ENCODE results near the gene FOXN4. TPM values are rescaled to one million over a fixed set of nuclear protein-coding genes. Genes with fewer than 3 reads are reported as not detected.

FOXN4 gene
- total and polyA plus RNA-seq, 9 of the 15 experiments (the other 6 are each of a cell fraction or from before 2014, with no cell fraction given), result not detected

- CTCF ChIA-PET (ENCODE audit: low intra/inter-chr PET ratio), result no interaction called here
Observed at GRCh38 chr12:109244073-109244472, 65.0 kb downstream of the FOXN4 start.

More at GRCh38 chr12:109244073-109244472, 65.0 kb downstream of the FOXN4 start:
- intact Hi-C loops (cut with micrococcal nuclease), result no loop called here
- no TSS peak for BruUV-seq (replicated peaks)
- 2% methylated on average over 5 of the region's 5 CpGs for WGBS (ENCODE audit: insufficient coverage, low coverage, missing lambda C conversion rate)
- Histone ChIP-seq H3K9ac (ENCODE audit: insufficient read depth in 1 of 2, low read depth in 2 of 2, low read length in 2 of 2) (no peak overlapping the region), H3K36me3 (ENCODE audit: control insufficient read depth, insufficient read depth, low read length) (no peaks in the 10 kb centered on the region), H3K27ac (ENCODE audit: extremely low read depth, low read depth, low read length) (no peak overlapping the region), H2AFZ (ENCODE audit: low read depth, low read length) (no peak overlapping the region), H3K9me1 (ENCODE audit: control insufficient read depth, insufficient read depth, low read length) (no peaks in the 10 kb centered on the region), H3K27me3 (ENCODE audit: control insufficient read depth in 2 of 2, insufficient read depth in 2 of 2, low read length in 2 of 2) (peaks cover 14 to 42% of the 10 kb centered on the region in 2 experiments; a peak in 4 of 5 replicates), H3K4me2 (ENCODE audit: insufficient read depth, low read length) (no peak overlapping the region), H3K4me1 (replicated peaks in 1 of 2; ENCODE audit: control insufficient read depth in 2 of 2, insufficient read depth in 2 of 2, low read length in 2 of 2) (no peaks in the 10 kb centered on the region; a peak in 1 of 5 replicates), H3K9me3 (replicated peaks; ENCODE audit: control insufficient read depth, insufficient read depth, low read depth, low read length) (no peaks in the 10 kb centered on the region), H3K79me2 (ENCODE audit: control insufficient read depth, insufficient read depth, low read length) (no peaks in the 10 kb centered on the region), H4K20me1 (replicated peaks; ENCODE audit: control insufficient read depth, insufficient read depth, low read length) (no peaks in the 10 kb centered on the region), H3K4me3 (no peak overlapping the region)
- FAIRE-seq (no peak), DNase-seq (ENCODE audit: extremely low read depth in 1 of 4, low spot score in 3 of 4) (no peak), ATAC-seq (no peak)
- POLR2A ChIA-PET, result interaction anchor here (0.5 to 1.3 kb wide), 2 partner anchors 9 to 124 kb away, joined by 3 read pairs; no protein-coding TSS in a partner anchor
- no peak for TF ChIP-seq ZNF707 (CRISPR knock-in tag; conservative IDR thresholded peaks at IDR 0.05)
- TF ChIP-seq MCM3 (IDR thresholded peaks at IDR 0.05), result no peak
- TF ChIP-seq ZNF551 (CRISPR knock-in tag; IDR thresholded peaks at IDR 0.05), result no peak
- TF ChIP-seq, protein P1, sequence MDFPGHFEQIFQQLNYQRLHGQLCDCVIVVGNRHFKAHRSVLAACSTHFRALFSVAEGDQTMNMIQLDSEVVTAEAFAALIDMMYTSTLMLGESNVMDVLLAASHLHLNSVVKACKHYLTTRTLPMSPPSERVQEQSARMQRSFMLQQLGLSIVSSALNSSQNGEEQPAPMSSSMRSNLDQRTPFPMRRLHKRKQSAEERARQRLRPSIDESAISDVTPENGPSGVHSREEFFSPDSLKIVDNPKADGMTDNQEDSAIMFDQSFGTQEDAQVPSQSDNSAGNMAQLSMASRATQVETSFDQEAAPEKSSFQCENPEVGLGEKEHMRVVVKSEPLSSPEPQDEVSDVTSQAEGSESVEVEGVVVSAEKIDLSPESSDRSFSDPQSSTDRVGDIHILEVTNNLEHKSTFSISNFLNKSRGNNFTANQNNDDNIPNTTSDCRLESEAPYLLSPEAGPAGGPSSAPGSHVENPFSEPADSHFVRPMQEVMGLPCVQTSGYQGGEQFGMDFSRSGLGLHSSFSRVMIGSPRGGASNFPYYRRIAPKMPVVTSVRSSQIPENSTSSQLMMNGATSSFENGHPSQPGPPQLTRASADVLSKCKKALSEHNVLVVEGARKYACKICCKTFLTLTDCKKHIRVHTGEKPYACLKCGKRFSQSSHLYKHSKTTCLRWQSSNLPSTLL (IDR thresholded peaks at IDR 0.05), result no peak
- TF ChIP-seq, protein P2, sequence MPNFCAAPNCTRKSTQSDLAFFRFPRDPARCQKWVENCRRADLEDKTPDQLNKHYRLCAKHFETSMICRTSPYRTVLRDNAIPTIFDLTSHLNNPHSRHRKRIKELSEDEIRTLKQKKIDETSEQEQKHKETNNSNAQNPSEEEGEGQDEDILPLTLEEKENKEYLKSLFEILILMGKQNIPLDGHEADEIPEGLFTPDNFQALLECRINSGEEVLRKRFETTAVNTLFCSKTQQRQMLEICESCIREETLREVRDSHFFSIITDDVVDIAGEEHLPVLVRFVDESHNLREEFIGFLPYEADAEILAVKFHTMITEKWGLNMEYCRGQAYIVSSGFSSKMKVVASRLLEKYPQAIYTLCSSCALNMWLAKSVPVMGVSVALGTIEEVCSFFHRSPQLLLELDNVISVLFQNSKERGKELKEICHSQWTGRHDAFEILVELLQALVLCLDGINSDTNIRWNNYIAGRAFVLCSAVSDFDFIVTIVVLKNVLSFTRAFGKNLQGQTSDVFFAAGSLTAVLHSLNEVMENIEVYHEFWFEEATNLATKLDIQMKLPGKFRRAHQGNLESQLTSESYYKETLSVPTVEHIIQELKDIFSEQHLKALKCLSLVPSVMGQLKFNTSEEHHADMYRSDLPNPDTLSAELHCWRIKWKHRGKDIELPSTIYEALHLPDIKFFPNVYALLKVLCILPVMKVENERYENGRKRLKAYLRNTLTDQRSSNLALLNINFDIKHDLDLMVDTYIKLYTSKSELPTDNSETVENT (CRISPR knock-in tag; IDR thresholded peaks at IDR 0.05), result no peak
- no peak for TF ChIP-seq MTA3 (IDR thresholded peaks at IDR 0.05; ENCODE audit: borderline replicate concordance)
- no peak for TF ChIP-seq ZNF23 (CRISPR knock-in tag; IDR thresholded peaks at IDR 0.05)
- TF ChIP-seq FIP1L1 (IDR thresholded peaks at IDR 0.05; ENCODE audit: low read depth, low read length, poor library complexity, severe bottlenecking), result no peak
- no peak for TF ChIP-seq FUS (optimal IDR thresholded peaks at IDR 0.05; ENCODE audit: low read depth, low read length)
- TF ChIP-seq CBX1 (IDR thresholded peaks at IDR 0.05; ENCODE audit: low read depth), result no peak
- TF ChIP-seq RFX5 (IDR thresholded peaks at IDR 0.05; ENCODE audit: low read depth, low read length), result no peak
- no peak for TF ChIP-seq ZNF436 (CRISPR knock-in tag; IDR thresholded peaks at IDR 0.05)
- no peak for TF ChIP-seq POLR3G (IDR thresholded peaks at IDR 0.05; ENCODE audit: extremely low read depth, insufficient read length, insufficient replicate concordance)
- no peak for TF ChIP-seq PCBP2 (IDR thresholded peaks at IDR 0.05; ENCODE audit: low read depth, low read length, poor library complexity, severe bottlenecking)
- in situ Hi-C loops (cut with MboI), result no loop called here
